A549 (cell line): Measurements from ENCODE around the gene ENAH. TPM values are rescaled to one million over a fixed set of nuclear protein-coding genes. Genes with fewer than 3 reads are reported as not detected.
"Not testable (repeated sequence)": the region's sequence is repeated elsewhere in the genome, so short reads cannot be mapped to it uniquely, and the experiment has no call there.

Experiments used
- ATAC-seq, 2 experiments: fragments of 200-7000 bp in 1 of 2; fragments of >200 bp in 1 of 2; cut with Nextera tagmentation in 1 of 2; cut with Tn5 transposase in 1 of 2; 3 replicates each; pipeline versions ENCODE4 v1.8.0 to v1.9.1; 2018 to 2020; ENCODE audit warnings: mild to moderate bottlenecking in 1 of 2, moderate library complexity in 1 of 2
- CTCF ChIA-PET: fragments of 300-600 bp; sonication (Branson Sonifier 250); formaldehyde crosslinking; extraction: SDS; loops from one replicate; lab custom pipeline; 2021; ENCODE audit warnings: antibody characterized with exemption, inconsistent platforms; lab: Yijun Ruan, JAX
- POLR2A ChIA-PET: fragments of 350-600 bp; formaldehyde crosslinking; extraction: SDS; loops from one replicate; lab custom pipeline; 2021; ENCODE audit warnings: antibody characterized with exemption, inconsistent platforms; lab: Yijun Ruan, JAX
- DNase-seq, 2 experiments: peaks; one replicate each; pipeline versions ENCODE4 v3.0.0 to v3.0.0-alpha.2; 2011 to 2016; ENCODE audit warnings: low read depth in 1 of 2, low spot score in 1 of 2
- FAIRE-seq: peaks from 2 replicates; lab custom pipeline; 2011; peaks lifted over from hg19 to GRCh38; lab: Jason Lieb, UNC
- H3K27ac ChIP-seq, 2 experiments: fragments of >200 bp; sonication (Bioruptor Twin); formaldehyde crosslinking; 3 replicates each; pipeline ENCODE4 v1.5.1; 2016 to 2017
- H3K4me1 ChIP-seq: fragments of >200 bp; sonication (Bioruptor Twin); formaldehyde crosslinking; 3 replicates; pipeline ENCODE4 v1.6.1; 2016
- H3K4me2 ChIP-seq: fragments of >200 bp; sonication (Bioruptor Twin); formaldehyde crosslinking; 3 replicates; pipeline ENCODE4 v1.6.1; 2016
- H3K4me3 ChIP-seq: fragments of >200 bp; sonication (Bioruptor Twin); formaldehyde crosslinking; 3 replicates; pipeline ENCODE4 v1.5.1; 2016
- H3K9me3 ChIP-seq: fragments of >200 bp; sonication (Bioruptor Twin); formaldehyde crosslinking; 3 replicates; pipeline ENCODE4 v1.6.1; 2016
- CBX8 ChIP-seq: fragments of 200-600 bp; sonication (generic); IDR thresholded peaks from 2 replicates; pipeline ENCODE4 v1.6.1; 2016
- E2F6 ChIP-seq: IDR thresholded peaks from 2 replicates; pipeline ENCODE4 v1.6.1; 2012; ENCODE audit warnings: low read depth, borderline replicate concordance
- FOXS1 ChIP-seq: fragments of 250-450 bp; sonication (Bioruptor Pico); IDR thresholded peaks from 2 replicates; pipeline ENCODE4 v1.5.0; 2020; ENCODE audit warnings: mild to moderate bottlenecking, moderate library complexity
- HOXA7 ChIP-seq: fragments of 250-450 bp; sonication (Bioruptor Pico); IDR thresholded peaks from 2 replicates; pipeline ENCODE4 v1.5.0; 2020; ENCODE audit warnings: mild to moderate bottlenecking, moderate library complexity
- HOXB13 ChIP-seq: fragments of 250-450 bp; sonication (Bioruptor Pico); IDR thresholded peaks from 2 replicates; pipeline ENCODE4 v1.5.0; 2020; ENCODE audit warnings: low read depth, mild to moderate bottlenecking, moderate library complexity
- MAFK ChIP-seq: fragments of 450-650 bp; IDR thresholded peaks from 2 replicates; pipeline ENCODE4 v1.6.1; 2014; ENCODE audit not compliant: partially characterized antibody
- SMC3 ChIP-seq: fragments of >200 bp; sonication (Bioruptor Twin); formaldehyde crosslinking; IDR thresholded peaks from 3 replicates; pipeline ENCODE4 v1.6.1; 2018; ENCODE audit warnings: inconsistent platforms
- WGBS: methylation state at CpG from one replicate; pipeline ENCODE4 v1.1.6; 2017; ENCODE audit errors: missing lambda C conversion rate; 5-methylcytosine and 5-hydroxymethylcytosine counted together
- polyA plus RNA-seq, 4 experiments: library from polyadenylated mRNA; depleted of rRNA in 3 of 4; stranded (reverse); fragments of >200 nt; fragmentation: RNase III in 1 of 4; extraction: RNeasy Plus Mini Kit Qiagen cat#74134 plus additional on column Dnase treatment in 1 of 4; gene quantifications; 2 replicates in 3 of 4; 3 replicates in 1 of 4; pipeline ENCODE4 v1.2.3, GENCODE V29; 2011 to 2017
- TF ChIP-seq, protein P1 (sequence below): fragments of >200 bp; sonication (Bioruptor Twin); formaldehyde crosslinking; IDR thresholded peaks from 3 replicates; pipeline ENCODE4 v1.6.1; 2016
- TF ChIP-seq, protein P2 (sequence below): fragments of 200-600 bp; sonication (generic); IDR thresholded peaks from 2 replicates; pipeline ENCODE4 v1.6.1; 2016; ENCODE audit warnings: antibody characterized with exemption, mild to moderate bottlenecking, moderate library complexity

ENAH gene
- polyA plus RNA-seq, 2 of the 4 experiments (the other 2 are of a cell fraction) = 142 to 155 TPM

- TF ChIP-seq, protein P1, sequence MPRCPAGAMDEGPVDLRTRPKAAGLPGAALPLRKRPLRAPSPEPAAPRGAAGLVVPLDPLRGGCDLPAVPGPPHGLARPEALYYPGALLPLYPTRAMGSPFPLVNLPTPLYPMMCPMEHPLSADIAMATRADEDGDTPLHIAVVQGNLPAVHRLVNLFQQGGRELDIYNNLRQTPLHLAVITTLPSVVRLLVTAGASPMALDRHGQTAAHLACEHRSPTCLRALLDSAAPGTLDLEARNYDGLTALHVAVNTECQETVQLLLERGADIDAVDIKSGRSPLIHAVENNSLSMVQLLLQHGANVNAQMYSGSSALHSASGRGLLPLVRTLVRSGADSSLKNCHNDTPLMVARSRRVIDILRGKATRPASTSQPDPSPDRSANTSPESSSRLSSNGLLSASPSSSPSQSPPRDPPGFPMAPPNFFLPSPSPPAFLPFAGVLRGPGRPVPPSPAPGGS = no peak
- TF ChIP-seq HOXB13 (CRISPR knock-in tag) (no peak), CBX8 (no peak), SMC3 (no peak), E2F6 (no peak), HOXA7 (CRISPR knock-in tag) (no peak), FOXS1 (CRISPR knock-in tag) (no peak)
- TF ChIP-seq, protein P2, sequence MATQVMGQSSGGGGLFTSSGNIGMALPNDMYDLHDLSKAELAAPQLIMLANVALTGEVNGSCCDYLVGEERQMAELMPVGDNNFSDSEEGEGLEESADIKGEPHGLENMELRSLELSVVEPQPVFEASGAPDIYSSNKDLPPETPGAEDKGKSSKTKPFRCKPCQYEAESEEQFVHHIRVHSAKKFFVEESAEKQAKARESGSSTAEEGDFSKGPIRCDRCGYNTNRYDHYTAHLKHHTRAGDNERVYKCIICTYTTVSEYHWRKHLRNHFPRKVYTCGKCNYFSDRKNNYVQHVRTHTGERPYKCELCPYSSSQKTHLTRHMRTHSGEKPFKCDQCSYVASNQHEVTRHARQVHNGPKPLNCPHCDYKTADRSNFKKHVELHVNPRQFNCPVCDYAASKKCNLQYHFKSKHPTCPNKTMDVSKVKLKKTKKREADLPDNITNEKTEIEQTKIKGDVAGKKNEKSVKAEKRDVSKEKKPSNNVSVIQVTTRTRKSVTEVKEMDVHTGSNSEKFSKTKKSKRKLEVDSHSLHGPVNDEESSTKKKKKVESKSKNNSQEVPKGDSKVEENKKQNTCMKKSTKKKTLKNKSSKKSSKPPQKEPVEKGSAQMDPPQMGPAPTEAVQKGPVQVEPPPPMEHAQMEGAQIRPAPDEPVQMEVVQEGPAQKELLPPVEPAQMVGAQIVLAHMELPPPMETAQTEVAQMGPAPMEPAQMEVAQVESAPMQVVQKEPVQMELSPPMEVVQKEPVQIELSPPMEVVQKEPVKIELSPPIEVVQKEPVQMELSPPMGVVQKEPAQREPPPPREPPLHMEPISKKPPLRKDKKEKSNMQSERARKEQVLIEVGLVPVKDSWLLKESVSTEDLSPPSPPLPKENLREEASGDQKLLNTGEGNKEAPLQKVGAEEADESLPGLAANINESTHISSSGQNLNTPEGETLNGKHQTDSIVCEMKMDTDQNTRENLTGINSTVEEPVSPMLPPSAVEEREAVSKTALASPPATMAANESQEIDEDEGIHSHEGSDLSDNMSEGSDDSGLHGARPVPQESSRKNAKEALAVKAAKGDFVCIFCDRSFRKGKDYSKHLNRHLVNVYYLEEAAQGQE = no peak
- DNase-seq = no peak
- ChIA-PET CTCF (interaction anchor here (0.6 to 24.4 kb wide), 105 partner anchors 13 to 961 kb away, joined by 3 to 429 read pairs (median 5); partner anchors contain the start of genes EPHX1, LBR, LEFTY1 and PYCR2), POLR2A (interaction anchor here (0.7 to 1.0 kb wide), 2 partner anchors 303 to 408 kb away, joined by 3 to 4 read pairs; partner anchors contain the start of genes SRP9 and TMEM63A)
- peaks cover 8% of the 10 kb centered on the region; the same call in 2 of the 3 replicates for H3K4me1 ChIP-seq
- no peak overlapping the region for H3K4me3 ChIP-seq
- peak overlapping the region; percentile 72 for H3K4me2 ChIP-seq
- H3K27ac ChIP-seq = no peak overlapping the region
- WGBS = 35% methylated on average over 12 of the region's 13 CpGs
- FAIRE-seq = no peak
- no peaks in the 10 kb centered on the region for H3K9me3 ChIP-seq
- ATAC-seq = peak in 1 of 2 experiments; percentile 2; a peak in 3 of 6 replicates
Observed at GRCh38 chr1:225474439-225474985, 178.4 kb downstream of the ENAH start.

GRCh38 chr1:225473676-225474438, 179.1 kb downstream of the ENAH start:
- CTCF ChIA-PET = interaction anchor here (0.7 to 24.4 kb wide), 53 partner anchors 14 to 960 kb away, joined by 3 to 429 read pairs (median 6); partner anchors contain the start of genes EPHX1, LBR, LEFTY1 and PYCR2
- H3K27ac ChIP-seq, H3K4me2 ChIP-seq, H3K9me3 ChIP-seq, H3K4me1 ChIP-seq, DNase-seq, FAIRE-seq, ATAC-seq, POLR2A ChIA-PET, H3K4me3 ChIP-seq: not testable (repeated sequence)
- 82% methylated on average over 26 of the region's 26 CpGs for WGBS

DNA sequence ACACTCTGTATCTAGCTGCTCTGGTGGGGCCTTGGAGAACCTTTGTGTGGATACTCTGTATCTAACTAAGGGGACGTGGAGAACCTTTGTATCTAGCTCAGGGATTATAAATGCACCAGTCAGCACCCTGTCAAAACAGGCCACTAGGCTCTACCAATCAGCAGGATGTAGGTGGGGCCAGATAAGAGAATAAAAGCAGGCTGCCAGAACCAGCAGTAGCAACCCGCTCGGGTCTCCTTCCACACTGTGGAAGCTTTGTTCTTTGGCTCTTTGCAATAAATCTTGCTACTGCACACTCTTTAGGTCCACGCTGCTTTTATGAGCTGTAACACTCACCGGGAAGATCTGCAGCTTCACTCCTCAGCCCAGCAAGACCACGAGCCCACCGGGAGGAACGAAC, 179.7 kb downstream of the ENAH start:
- DNase-seq, H3K4me1 ChIP-seq, POLR2A ChIA-PET, ATAC-seq, H3K9me3 ChIP-seq, H3K27ac ChIP-seq, H3K4me3 ChIP-seq, FAIRE-seq, H3K4me2 ChIP-seq: not testable (repeated sequence)
- CTCF ChIA-PET = interaction anchor here (0.7 to 24.4 kb wide), 13 partner anchors 13 to 515 kb away, joined by 3 to 429 read pairs (median 44); partner anchors contain the start of gene SRP9
- TF ChIP-seq MAFK = peak; percentile 17
- WGBS = 80% methylated on average over 8 of the region's 8 CpGs
